Measurements from ENCODE around the gene ST3GAL2. TPM values are rescaled to one million over a fixed set of nuclear protein-coding genes. Genes with fewer than 3 reads are reported as not detected.
"Not testable (repeated sequence)": the region's sequence is repeated elsewhere in the genome, so short reads cannot be mapped to it uniquely, and the experiment has no call there.

ST3GAL2 gene
- total RNA-seq, 1 donor from 2014 or later = 37.9 TPM

DNA sequence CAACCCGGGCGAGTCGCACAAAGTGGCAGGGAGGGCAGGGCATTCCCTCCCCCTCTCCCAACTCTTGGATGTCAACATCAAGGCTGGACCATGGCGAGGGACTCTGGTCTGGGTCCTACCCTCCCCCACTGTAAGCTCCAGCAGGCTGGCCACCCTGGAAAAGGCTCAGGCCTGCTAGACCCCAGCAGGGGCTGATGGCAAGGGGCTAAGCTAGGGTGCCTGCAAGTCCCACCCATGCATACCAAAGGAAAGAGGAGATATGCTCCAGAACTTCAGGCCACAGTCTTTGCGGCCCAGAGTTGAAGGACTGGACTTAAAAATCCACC is 19.9 kb downstream of the ST3GAL2 start:
- DNase-seq (ENCODE audit: low read depth in 2 of 2) = no peak

DNA sequence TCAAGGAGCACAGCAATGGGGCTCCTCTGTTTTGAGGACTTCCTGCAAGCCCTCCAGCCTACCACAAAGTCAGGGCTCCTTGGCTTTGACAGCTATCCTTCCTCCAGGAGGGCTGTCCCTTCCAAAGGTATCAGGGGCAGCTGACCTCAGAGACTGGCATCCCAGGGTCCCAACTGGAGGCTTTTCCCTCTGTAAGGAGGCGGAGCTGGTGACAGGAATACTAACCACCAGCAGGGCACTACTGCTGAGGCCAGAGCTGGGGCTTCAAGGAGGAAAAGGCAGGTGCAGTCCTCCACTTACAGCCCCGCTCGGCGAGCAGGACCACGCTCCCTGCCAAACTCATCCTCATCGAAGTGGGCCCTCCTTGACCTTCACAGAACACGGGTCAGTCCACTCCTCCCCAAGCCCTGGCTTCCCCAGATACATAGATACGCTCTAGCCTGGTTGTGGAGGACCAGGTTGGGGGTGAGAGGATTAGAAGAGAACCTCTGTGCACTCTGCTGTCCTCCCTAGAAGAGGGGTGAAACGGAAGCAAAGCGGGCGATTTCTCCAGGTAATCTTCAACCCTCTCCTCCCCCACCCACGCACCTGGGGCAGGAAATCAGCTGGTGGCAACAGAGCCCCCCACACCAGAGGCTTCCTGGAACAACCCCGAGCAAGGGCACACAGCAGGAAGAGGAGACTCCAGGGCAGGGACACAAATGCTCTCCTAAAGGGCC is 20.5 kb downstream of the ST3GAL2 start:
- no peak for DNase-seq (ENCODE audit: low read depth in 2 of 2)

DNA sequence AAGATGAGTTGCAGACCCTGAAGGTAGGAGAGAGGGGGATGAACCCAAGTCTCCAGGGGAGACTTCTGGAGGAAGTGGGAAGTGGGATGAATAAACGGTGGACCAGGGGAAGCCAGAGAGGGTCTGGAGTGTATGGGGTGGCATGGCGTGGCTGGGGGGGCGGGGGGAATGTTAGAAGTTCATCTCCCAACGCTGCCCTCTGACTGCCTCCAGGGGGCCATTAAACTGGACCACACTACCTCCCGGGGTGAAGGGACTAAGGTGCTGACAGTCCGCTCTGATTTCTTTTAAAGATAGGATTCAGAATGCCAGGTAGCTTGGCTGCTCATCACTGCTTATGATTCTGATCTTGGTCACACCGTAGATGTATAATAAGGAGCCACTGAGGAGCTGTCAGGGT is 21.2 kb downstream of the ST3GAL2 start:
- no peak for DNase-seq (ENCODE audit: low read depth in 2 of 2)

DNA sequence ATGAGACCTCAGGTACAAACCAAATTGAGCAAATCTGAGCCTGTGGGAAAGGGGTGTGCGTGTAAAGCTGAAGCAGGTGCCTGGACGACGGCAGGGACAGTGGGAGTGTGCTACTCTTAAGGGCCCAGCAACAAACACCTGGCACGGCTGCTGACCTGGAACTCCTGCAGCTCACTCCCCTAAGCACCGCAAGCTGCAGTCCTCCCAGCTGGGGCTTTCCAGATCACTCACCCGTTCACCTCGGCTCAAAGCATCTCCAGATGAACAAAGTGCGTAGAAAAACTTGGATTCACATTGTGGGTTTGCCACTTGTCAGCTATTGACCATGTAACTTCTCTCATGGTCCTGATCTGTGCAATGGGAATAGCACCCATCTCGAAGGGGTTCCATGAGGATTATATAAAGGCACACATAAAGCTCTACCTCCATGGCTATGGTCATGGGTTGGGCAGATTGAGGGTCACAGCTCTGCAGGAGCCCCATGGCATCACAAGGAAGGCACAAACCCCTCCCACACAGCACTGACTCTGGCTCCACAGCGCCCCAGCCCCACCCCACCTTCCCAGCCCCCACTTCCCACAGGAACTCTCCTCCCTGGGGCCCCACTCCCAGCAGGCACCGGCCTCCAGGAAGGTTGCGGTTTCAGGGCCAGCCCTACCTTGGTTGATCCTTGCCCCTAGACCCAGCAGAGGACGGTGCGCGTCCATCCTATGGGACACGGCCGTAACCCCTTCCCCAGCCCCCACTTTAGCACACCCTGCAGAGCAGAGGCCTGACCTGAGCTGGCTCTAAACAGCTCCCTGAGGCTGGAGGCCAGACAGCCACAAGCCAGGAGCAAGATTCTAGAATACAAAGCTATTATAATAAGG is 21.9 kb downstream of the ST3GAL2 start:
- no peak for DNase-seq (ENCODE audit: low read depth in 2 of 2)

DNA sequence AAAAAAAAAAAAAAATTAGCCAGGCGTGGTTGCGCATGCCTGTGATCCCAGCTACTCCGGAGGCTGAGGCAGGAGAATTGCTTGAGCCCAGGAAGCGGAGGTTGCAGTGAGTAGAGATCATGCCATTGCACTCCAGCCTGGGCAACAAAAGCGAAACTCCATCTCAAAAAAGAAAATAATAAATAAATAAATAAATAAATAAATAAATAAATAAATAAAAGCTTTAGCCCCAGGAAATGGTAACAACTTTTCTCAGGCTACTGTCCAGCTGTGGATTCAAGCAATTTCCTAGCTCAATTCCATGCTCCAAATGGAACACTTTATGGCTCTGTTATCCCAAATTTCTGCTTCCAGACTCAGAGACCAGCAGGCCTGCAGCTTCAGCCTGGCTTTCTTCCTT is 25.3 kb downstream of the ST3GAL2 start:
- not testable (repeated sequence) for DNase-seq (ENCODE audit: low read depth in 2 of 2)

DNA sequence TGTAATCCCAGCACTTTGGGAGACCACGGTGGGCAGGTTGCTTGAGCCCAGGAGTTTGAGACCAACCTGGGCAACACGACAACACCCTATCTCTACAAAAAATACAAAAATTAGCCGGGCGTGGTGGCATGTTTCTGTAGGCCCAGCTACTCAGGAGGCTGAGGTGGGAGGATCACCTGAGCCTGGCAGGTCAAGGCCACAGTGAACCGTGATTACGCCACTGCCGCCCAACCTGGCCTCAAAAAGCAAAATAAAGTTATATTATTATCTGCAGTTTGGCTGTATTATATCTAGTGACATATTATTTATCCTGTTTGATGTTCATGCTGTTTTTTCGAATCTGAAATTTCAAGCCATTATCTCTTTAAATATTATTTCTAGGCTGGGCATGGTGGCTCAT is 26.5 kb downstream of the ST3GAL2 start:
- no peak for DNase-seq (ENCODE audit: low read depth in 2 of 2)

DNA sequence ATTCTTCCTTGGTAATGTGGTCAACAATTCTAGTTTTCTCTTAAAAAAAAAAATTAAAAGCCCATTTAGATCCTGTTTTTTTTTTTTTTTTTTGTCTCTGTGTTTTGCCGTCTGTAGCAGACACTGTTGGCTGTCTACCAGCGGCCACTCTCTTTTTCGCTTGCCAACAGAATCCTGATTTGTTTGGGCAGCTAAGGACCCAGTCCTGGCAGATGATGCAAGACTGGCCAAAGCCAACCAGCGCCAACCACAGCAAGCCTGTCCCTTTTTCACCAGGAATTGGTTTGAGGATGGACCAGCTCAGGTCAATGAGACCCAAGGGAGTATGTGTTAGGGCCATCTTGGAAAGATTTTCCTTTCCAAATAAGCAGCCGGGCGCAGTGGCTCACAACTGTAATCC is 28.2 kb downstream of the ST3GAL2 start:
- DNase-seq (ENCODE audit: low read depth in 2 of 2) = peak in 1 of 2 donors; percentile 69

DNA sequence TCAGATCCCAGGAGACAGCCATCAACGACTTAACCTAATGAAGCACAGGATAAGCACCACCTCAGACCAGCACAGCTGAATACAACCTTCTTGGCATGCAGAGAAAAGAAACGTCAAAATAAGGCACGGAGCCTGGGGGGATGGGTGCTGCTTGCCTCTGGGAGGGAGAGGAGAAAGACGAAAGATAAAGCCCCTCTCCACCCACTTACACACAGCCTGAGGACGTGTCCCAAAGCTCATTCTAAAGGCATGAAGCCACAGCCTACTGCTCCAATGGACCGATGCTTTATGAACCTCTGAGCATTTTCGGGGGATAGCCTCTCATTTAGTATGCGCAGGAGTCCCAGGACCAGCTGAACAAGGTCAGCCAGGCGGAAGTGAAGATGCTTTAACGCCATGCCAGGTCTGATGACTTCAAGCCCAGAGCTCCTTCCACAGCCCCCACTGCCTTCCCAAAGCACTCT is 31.1 kb downstream of the ST3GAL2 start:
- DNase-seq (ENCODE audit: low read depth in 2 of 2) = no peak

DNA sequence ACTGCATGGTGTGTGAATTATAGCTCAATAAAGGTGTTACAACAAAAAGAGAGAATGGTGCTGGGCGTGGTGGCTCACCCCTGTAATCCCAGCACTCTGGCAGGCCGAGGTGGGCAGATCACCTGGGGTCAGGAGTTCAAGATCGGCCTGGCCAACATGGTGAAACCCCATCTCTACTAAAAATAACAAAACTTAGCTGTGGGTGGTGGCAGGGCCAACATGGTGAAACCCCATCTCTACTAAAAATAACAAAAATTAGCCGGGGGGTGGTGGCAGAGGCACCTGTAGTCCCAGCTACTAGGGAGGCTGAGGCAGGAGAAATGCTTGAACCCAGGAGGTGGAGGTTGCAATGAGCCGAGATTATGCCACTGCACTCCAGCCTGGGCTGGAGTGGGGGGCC is 32.8 kb downstream of the ST3GAL2 start:
- not testable (repeated sequence) for DNase-seq (ENCODE audit: low read depth in 2 of 2)

DNA sequence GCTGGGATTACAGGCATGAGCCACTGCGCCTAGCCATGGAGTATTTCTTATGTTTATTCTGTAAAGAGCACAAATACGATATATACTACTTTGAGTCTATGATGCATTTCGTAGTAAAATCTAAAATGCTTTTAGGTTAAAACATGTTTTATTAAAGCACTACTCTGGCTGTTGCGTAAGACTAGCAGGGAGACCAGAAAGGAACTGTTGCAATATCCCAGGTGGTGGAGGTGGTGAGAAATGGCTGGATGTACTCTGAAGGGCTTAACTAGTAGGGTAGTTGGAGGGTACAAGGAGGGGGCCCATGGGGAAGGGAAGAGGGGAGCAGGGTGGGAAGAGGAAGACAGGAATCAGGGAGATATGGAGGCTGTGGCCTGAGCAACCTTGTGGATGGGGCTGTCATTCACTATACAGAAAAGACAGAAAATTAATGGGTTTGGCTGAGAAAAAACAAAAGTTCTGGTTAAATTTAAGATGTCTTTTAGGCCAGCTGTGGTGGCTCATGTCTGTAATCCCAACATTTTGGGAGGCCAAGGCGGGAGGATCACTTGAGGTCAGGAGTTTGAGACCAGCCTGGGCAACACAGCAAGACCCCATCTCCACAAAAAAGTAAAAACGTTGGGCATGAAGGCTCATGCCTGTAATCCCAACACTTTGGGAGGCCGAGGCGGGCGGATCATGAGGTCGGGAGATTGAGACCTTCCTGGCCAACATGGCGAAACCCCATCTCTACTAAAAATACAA is 35.8 kb downstream of the ST3GAL2 start:
- DNase-seq (ENCODE audit: low read depth in 2 of 2) = no peak

DNA sequence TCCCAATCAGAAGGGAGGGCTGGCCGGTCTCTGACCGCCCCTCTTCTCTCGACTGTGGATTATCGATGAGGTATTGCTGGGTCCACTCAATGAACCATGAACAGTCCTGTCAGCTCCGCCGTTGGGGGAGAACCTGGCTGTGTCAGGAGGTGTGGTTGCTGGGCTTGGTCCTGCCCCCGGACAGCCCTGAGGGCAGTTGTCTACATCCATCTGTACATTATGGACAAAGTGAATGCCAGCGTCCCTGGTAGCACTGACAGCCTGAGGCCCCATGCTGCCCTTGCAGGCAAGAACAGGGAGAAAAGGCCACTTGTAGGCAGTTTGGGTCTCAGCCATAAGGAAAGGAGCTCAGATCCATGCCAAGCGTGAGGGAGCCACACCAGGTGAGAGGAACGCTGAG is 38.9 kb downstream of the ST3GAL2 start:
- no peak for DNase-seq (ENCODE audit: low read depth in 2 of 2)

DNA sequence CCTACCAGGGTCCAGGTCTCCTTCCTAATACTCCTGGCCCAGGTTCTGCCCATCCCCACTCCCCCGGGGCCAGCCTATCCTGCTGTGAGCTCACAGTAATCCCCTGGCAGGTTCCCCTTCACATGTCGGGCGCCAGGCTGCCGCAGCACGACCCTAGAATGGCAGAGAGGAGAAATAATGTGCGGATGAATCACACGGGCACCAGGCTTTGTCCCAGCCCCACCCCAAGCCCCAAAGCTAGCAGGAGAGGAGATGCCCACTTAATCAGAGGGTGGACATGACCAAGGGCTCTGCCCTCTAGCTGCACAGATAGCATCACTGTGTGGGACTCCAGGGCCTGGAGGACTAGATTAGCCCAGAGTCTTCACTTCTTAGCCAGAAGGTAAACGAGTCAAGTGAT is 39.5 kb downstream of the ST3GAL2 start:
- no peak for DNase-seq (ENCODE audit: low read depth in 2 of 2)

DNA sequence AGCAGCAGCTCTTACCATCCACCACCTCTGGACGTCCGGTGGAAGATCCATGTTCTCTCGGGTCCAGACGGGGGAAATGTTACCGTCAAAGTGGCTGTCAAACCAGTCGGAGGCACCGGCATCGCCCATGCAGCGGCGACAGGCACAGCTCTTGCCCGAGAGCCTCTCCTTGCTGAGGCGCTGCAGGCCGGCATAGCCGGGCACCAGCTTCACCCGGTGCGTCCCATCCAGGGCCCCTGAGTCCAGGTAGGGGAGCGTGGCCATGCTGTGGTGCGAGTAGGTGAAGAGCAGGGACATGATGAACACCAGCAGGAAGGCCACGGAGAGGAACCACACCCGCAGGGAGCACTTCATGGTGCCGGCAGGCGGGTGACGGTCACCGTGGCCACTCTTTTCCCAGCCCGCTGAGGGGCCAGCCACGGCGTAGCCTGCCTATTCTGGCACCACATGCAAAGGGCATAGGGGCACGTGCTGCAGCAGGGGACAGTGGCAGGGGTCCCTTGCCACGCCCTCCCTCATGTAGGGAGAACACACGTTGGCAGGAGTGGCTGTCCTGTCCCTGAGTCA is 40.6 kb downstream of the ST3GAL2 start:
- no peak for DNase-seq (ENCODE audit: low read depth in 2 of 2)

DNA sequence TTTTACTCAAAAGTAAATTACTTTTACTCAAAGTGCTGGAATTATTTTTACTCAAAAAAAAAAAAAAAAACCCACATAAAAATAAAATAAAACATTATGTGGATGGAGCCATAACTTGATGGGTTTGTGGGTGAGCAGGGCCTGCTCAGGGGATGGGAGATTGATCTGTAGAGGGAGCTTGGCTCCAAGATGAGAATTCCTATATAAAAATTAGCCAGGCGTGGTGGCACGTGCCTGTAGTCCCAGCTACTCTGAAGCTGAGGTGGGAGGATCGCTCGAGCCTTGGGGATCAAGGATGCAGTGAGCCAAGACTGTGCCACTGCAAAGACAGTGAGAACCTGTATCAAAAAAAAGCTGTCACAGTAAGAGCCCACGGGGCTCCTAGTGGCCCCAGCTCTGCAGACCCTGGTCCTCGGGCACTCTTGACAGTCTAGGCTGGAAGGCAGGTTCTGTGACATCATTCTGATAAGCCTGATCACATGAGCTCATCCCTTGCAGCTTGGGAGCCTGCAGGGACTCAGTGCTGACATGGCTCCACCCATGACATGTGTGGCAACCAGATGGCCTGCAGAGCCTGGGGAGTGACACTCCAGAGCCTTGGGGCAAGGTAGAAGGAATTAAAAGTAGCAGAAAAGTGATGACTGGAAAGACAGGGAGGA is 42.5 kb downstream of the ST3GAL2 start:
- DNase-seq (ENCODE audit: low read depth in 2 of 2) = no peak

DNA sequence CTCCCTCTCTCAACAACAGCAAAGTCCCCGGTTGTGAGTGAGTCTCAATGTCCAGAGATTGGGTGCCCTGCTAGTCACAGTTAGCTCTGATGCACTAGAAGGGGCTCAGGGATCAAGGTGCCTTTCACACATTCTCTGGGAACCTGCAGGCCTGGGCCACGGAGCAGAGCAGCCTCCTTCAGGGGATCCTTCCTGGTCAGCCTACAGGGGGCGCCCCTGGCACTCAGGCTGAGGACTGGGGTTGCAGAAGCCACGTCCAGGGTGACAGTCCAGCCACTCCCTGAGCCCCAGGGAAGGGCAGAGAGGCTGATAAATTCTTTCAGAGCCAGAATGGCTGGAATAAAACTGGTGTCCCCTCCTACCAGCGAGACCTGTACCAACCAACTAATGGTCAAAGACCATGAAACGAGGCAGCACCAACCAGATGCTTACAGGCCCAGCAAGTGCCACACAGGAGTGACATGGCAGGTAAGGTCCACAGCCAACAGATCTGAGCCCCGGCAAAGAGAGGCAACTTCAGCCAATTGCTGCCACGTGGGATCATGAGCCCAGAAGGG is 43.5 kb downstream of the ST3GAL2 start:
- peak; percentile 66 to 78 for DNase-seq (ENCODE audit: low read depth in 2 of 2)

DNA sequence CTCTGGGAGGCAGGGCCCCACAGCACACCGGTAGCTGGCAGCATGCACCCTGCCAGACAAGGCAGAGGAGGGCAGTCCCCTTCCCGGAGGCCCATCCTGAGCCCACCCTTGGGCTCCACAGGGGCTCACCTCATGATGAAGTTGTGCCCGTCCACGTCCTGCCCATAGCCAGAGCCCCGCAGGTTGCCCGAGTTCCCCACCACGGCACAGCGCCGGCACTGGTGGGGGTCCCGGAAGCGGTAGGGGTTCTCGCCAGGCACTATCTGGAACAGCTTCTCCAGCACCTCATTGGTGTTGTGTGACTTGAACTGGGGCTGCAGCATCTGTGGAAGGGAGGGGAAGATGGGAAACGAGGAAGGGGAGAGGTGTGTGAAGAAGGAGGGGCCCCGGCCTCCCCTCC is 44.0 kb downstream of the ST3GAL2 start:
- DNase-seq (ENCODE audit: low read depth in 2 of 2) = no peak

DNA sequence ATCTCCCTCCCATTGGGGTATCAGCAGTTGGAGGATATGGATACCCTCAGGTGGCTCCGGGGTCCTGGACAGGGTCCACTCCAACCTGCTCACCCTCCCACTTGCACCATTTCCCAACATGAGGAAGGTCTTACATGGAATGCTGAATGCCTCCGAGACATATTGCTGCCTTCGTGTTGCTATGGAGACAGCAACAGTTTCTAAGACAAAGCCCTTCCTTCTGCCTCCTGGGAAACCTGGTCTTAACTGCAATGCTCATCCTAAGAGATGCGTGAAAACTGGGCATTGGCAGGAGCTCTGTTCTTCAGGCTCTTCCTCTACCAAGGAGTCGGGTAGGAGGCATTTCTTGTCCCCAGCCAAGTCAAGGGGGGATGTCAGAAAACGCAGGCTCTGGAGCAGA is 45.2 kb downstream of the ST3GAL2 start:
- DNase-seq (ENCODE audit: low read depth in 2 of 2) = no peak

DNA sequence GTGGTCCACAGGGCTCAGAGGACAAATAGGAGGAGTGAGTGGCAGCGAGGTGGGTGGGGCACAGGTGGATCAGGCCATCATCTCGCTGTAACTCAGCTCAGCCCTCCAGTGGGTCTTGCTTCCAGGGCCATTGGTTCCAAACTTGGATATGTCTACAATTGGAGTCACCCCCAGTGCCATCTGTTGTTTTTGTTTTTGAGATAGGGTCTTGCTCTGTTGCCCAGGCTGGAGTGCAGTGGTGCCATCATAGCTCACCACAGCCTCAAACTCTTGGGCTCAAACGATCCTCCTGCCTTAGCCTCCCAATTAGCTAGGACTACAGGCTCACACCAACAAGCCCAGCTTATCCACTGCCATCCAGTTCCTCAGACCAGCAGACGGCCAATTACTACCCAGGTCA is 46.3 kb downstream of the ST3GAL2 start:
- DNase-seq (ENCODE audit: low read depth in 2 of 2) = no peak

DNA sequence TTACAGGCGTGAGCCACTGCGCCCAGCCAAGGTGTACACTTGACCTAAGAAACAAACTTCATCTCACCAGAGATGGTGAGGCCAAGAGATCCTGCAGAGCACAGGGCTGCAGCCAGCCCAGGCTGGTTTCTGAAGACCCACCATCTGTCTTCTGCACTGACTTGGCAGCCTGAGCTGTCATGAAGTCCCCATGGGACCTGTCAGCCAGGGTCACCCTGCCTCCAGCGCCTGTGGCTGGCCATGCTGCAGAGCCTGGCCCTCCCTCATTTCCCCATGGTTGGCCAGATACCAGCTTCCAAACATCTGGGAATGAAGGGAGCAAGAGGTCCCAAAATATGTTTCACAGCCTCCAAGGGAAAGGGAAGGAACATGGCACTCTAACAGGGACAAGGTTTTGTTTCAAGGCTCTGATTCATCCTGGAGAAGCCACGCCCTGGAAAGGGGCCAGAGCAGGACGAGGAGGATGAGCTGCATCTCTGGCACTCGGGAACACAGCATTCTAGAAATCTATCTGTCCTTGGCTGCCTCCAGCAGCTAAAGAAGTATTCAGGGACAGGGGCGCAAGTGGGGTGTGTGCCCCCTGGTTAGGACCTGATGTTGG is 46.9 kb downstream of the ST3GAL2 start:
- DNase-seq (ENCODE audit: low read depth in 2 of 2) = peak in 1 of 2 donors; percentile 12

DNA sequence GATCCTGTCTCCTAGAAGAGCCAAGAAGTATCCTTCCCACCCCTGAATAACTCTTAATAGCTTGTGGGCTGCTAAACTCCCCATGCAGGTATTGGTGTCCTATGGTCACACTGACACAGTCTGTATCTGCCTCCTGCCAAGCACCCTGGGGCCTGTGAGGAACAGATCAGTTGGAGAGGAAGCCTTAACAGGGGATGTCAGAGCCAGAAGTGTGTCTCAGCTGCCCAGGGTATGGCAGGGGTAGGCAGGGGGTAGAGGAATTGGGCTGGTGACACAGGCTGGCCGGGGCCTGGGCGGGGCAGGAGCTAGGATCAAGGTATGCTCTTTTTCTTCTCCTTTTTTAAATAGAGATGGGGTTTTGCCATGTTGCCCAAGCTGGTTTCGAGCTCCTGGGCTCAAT is 47.5 kb downstream of the ST3GAL2 start:
- no peak for DNase-seq (ENCODE audit: low read depth in 2 of 2)

DNA sequence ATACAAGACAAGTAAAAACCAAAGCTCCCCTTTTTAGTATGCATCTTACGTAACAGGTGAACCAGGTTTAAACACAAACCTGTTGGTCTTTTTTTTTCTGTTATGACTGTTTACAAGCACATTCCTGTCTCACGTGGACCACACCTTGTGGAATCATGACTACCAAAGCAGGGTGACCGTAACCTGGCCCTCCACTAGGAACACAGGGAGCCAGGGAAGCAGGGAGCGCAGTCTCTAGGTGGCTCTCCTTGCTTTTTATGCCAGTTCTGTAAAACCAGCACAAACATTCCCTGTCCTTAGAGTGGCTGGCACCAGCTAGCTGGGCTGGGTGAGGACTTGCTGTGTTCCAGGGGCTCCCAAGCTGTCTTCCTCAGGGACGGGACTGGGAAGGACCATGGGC is 48.1 kb downstream of the ST3GAL2 start:
- no peak for DNase-seq (ENCODE audit: low read depth in 2 of 2)
